ENCODE measurements around the gene IPO7. TPM values are rescaled to one million over a fixed set of nuclear protein-coding genes. Genes with fewer than 3 reads are reported as not detected.

The IPO7 gene
- total and polyA plus RNA-seq, 2 of the 13 experiments (the other 11 are each of a cell fraction or from before 2014, with no cell fraction given), result 59.4 to 98.4 TPM

DNA sequence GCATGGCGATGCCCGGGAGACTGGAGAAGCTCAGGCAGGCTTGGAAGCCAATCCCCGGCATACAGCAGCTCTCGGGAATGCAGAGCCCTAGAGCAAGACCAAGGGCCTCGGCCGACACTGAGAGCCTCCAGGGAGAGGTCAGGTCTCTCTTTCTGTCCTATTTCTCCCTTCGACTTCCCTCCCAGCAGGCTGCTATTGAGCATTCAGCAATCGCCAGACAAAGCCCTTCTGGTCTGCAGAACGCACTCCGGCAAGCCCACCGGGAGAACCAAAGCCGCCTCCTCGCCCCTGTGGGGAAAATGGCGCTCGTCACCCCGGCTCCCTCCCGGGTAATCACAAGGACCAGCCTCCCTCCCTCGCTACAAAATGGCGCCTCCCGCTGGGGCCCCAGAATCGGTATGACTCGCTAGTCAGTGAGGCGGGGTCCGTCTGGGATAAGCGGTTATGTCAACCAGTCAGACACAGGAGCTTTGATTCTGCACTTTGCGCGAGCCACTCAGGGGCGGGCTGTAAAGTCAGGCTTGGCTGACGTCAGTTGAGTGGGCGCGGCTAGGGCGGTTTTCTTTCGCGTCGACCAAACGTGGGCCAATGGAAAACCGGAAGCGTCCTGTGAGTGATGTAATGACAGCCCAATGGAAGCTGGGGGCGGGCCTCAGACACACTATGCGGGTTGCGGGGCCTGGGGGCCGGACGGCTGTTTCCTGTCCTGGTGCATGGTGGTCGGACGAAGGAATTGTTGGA is 76.0 kb downstream of the IPO7 start, which contains the start of gene ZNF143 (continued):
- TF ChIP-seq BORCS8-MEF2B (CRISPR knock-in tag; IDR thresholded peaks at IDR 0.05), result peak; percentile 65; the same call in 1 of the 2 replicates
- TF ChIP-seq ZSCAN9 (CRISPR knock-in tag; IDR thresholded peaks at IDR 0.05; ENCODE audit: borderline replicate concordance), result peak; percentile 81; the same call in 1 of the 2 replicates
- TF ChIP-seq KDM2A (CRISPR knock-in tag; IDR thresholded peaks at IDR 0.05; ENCODE audit: borderline replicate concordance, low read depth), result peak; percentile 86; the same call in 1 of the 2 replicates
- TF ChIP-seq CHCHD3 (CRISPR knock-in tag; IDR thresholded peaks at IDR 0.05), result no peak
- TF ChIP-seq, protein P1, sequence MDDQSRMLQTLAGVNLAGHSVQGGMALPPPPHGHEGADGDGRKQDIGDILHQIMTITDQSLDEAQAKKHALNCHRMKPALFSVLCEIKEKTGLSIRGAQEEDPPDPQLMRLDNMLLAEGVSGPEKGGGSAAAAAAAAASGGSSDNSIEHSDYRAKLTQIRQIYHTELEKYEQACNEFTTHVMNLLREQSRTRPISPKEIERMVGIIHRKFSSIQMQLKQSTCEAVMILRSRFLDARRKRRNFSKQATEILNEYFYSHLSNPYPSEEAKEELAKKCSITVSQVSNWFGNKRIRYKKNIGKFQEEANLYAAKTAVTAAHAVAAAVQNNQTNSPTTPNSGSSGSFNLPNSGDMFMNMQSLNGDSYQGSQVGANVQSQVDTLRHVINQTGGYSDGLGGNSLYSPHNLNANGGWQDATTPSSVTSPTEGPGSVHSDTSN (CRISPR knock-in tag; IDR thresholded peaks at IDR 0.05; ENCODE audit: borderline replicate concordance), result peak; percentile 91
- no peak for TF ChIP-seq ZNF546 (CRISPR knock-in tag; conservative IDR thresholded peaks at IDR 0.05)
- TF ChIP-seq NCOA1 (CRISPR knock-in tag; IDR thresholded peaks at IDR 0.05), result 0 out of 2 replicates have a peak, but pooled peaks have one; percentile 64
- TF ChIP-seq PHF20 (CRISPR knock-in tag; IDR thresholded peaks at IDR 0.05), result peak; percentile 75
- TF ChIP-seq HHEX (CRISPR knock-in tag; IDR thresholded peaks at IDR 0.05), result no peak
- TF ChIP-seq, protein P2, sequence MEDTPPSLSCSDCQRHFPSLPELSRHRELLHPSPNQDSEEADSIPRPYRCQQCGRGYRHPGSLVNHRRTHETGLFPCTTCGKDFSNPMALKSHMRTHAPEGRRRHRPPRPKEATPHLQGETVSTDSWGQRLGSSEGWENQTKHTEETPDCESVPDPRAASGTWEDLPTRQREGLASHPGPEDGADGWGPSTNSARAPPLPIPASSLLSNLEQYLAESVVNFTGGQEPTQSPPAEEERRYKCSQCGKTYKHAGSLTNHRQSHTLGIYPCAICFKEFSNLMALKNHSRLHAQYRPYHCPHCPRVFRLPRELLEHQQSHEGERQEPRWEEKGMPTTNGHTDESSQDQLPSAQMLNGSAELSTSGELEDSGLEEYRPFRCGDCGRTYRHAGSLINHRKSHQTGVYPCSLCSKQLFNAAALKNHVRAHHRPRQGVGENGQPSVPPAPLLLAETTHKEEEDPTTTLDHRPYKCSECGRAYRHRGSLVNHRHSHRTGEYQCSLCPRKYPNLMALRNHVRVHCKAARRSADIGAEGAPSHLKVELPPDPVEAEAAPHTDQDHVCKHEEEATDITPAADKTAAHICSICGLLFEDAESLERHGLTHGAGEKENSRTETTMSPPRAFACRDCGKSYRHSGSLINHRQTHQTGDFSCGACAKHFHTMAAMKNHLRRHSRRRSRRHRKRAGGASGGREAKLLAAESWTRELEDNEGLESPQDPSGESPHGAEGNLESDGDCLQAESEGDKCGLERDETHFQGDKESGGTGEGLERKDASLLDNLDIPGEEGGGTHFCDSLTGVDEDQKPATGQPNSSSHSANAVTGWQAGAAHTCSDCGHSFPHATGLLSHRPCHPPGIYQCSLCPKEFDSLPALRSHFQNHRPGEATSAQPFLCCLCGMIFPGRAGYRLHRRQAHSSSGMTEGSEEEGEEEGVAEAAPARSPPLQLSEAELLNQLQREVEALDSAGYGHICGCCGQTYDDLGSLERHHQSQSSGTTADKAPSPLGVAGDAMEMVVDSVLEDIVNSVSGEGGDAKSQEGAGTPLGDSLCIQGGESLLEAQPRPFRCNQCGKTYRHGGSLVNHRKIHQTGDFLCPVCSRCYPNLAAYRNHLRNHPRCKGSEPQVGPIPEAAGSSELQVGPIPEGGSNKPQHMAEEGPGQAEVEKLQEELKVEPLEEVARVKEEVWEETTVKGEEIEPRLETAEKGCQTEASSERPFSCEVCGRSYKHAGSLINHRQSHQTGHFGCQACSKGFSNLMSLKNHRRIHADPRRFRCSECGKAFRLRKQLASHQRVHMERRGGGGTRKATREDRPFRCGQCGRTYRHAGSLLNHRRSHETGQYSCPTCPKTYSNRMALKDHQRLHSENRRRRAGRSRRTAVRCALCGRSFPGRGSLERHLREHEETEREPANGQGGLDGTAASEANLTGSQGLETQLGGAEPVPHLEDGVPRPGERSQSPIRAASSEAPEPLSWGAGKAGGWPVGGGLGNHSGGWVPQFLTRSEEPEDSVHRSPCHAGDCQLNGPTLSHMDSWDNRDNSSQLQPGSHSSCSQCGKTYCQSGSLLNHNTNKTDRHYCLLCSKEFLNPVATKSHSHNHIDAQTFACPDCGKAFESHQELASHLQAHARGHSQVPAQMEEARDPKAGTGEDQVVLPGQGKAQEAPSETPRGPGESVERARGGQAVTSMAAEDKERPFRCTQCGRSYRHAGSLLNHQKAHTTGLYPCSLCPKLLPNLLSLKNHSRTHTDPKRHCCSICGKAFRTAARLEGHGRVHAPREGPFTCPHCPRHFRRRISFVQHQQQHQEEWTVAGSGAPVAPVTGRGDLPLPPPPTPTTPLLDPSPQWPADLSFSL (CRISPR knock-in tag; IDR thresholded peaks at IDR 0.05), result no peak
- TF ChIP-seq NR1H2 (CRISPR knock-in tag; IDR thresholded peaks at IDR 0.05; ENCODE audit: borderline replicate concordance, low read depth), result no peak
- TF ChIP-seq HDAC1 (CRISPR knock-in tag; IDR thresholded peaks at IDR 0.05), result no peak
- TF ChIP-seq ZNF577 (CRISPR knock-in tag; IDR thresholded peaks at IDR 0.05; ENCODE audit: borderline replicate concordance, low read depth), result no peak
- no peak for TF ChIP-seq MED8 (CRISPR knock-in tag; IDR thresholded peaks at IDR 0.05; ENCODE audit: insufficient replicate concordance)
- TF ChIP-seq ATAD3A (CRISPR knock-in tag; IDR thresholded peaks at IDR 0.05), result no peak
- no peak for TF ChIP-seq LCORL (IDR thresholded peaks at IDR 0.05)
- TF ChIP-seq LCORL (CRISPR knock-in tag; IDR thresholded peaks at IDR 0.05), result peak; percentile 68; the same call in 1 of the 2 replicates
- TF ChIP-seq, protein P3, sequence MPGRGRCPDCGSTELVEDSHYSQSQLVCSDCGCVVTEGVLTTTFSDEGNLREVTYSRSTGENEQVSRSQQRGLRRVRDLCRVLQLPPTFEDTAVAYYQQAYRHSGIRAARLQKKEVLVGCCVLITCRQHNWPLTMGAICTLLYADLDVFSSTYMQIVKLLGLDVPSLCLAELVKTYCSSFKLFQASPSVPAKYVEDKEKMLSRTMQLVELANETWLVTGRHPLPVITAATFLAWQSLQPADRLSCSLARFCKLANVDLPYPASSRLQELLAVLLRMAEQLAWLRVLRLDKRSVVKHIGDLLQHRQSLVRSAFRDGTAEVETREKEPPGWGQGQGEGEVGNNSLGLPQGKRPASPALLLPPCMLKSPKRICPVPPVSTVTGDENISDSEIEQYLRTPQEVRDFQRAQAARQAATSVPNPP (CRISPR knock-in tag; IDR thresholded peaks at IDR 0.05), result 0 out of 2 replicates have a peak, but pooled peaks have one; percentile 53
- TF ChIP-seq SALL1 (CRISPR knock-in tag; IDR thresholded peaks at IDR 0.05), result peak; percentile 78; the same call in 1 of the 2 replicates

All from HepG2 (cell line).